ENCODE results near the gene LHX5.

LHX5 gene

DNA sequence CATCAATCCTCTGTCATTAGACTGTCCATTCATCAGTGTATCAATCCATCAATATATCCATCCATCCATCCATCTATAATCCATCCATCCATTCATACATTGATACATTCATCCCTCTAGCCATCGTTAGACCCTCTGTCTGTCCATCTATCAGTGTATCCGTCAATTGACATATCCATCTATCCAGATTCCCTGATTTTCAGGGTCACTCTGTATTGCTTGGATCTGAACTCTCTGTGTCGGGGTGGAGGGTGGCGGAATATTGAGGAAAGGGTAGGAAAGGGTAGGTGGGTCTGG lies 32.4 kb downstream of the LHX5 start:
- DNase-seq (ENCODE audit: low read depth): no peak

DNA sequence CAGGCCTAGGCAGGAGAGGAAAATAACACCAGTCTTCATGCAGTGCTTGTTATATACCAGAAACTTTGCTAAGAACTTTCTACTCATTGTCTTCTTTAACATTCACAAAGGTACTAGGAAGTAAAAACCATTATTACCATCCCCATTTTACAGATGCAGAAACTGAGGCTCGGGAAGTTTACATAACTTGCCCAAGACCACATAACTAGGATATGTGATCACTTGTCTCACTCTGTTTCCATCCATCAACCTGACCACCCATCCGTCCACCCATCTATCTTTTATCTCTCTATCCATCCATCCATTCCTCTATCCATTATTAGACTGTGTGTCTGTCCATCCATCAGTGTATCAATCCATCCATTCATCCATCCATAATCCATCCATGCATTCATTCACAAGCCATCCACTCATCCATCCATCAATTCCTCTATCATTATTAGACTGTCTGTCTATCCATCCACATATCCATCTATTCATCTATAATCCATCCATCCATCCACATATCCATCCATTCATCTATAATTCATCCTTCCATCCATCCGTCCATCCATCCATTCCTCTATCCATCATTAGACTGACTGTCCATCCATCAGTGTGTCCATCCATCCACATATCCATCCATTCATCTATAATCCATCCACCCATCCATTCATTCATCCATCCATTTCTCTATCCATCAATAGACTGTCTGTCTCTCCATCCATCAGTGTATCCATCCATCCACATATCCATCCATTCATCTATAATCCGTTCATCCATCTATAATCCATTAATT lies 33.0 kb downstream of the LHX5 start:
- DNase-seq (ENCODE audit: low read depth): no peak

DNA sequence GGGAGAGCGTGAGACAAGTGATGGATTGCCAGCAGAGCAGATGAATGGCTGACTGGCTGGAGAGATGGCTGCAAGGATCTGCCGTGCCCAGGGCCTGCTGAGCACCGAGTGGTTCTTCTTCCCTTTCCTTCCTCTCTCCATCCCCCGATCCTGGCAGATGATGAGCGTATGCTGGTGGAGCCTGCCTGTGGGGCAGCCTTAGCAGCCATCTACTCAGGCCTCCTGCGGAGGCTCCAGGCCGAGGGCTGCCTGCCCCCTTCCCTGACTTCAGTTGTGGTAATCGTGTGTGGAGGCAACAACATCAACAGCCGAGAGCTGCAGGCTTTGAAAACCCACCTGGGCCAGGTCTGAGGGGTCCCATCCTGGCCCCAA lies 34.0 kb downstream of the LHX5 start:
- DNase-seq (ENCODE audit: low read depth): no peak

DNA sequence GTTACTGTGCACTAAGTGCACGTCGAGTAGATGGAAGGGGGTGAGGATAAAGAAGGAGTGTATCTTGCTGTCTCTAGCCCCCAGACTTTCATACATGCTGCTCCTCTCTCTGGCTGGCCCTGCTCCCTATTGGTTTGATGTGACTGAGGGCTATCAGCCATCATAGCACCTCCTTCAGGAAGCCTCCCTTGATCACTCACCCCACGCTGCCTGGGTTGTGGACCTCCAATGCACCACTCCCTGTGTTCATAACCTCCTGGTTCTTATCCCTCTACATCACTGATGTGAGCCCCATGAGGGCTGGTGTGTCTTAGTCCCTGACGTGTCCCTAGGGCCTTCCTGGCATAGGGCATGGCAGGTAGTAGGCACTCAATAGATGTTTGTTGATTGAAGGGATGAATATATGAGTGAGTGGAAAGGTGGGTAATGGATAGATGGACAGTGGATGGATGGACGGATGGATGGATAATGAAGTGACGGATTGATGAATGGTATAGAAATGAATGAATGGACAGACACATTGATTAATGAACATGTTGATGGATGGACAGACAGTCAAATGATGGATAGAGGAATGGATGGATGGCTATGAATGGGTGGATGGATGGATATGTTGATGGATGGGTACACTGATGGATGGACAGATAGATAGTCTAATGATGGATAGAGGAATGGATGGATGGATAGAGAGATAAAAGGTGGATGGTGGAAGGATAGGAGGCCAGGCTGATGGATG lies 34.5 kb downstream of the LHX5 start:
- no peak for DNase-seq (ENCODE audit: low read depth)

DNA sequence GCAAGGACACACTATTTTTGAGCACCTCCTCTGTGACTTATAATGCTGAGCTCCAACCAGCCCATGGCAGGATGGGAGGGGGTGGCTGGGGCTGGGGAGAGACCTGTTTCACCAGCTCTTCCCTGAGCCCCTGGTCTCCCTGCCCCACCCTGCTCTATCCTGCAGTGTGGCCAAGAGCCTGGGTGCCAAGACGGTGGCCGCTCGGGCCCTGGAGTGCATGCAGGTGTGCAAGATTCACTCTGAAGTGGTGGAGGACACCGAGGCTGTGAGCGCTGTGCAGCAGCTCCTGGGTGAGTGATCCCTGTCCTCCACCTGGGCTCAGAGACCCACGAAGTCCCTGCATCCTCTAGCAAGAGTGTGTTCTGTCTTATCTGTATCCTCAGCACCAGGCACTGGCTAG lies 35.1 kb downstream of the LHX5 start:
- DNase-seq (ENCODE audit: low read depth): no peak

DNA sequence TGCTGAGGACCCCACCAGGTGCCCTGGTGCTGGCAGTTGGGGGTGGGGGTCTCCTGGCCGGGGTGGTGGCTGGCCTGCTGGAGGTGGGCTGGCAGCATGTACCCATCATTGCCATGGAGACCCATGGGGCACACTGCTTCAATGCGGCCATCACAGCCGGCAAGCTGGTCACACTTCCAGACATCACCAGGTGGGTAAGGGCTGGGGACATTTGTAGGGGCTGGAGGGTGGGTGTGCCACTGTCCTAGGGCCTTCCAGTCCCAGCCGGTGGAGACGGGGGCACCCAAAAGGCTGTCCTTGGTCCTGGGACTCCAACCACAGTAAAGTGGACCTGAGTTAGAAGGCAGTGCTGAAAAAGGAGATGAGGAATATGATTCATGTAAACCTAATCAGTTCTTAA lies 36.3 kb downstream of the LHX5 start:
- DNase-seq (ENCODE audit: low read depth): no peak

DNA sequence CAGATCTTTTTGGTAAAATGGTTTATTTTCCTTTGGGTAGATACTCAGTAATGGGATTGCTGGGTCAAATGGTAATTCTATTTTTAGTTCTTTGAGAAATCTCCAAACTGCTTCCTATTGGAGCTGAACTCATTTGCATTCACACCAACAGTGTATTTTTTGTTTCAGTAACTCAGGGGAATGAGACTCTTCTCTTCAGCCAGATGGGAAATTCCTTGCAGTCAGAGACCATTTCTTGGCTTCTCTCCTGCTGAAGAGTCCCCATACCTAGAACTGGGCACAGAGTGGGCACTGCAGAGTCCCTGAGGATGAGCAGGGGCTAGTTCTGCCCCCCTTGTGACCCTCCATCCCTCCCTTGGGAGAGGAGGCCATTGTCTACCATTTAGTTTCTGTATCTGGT lies 38.7 kb downstream of the LHX5 start:
- no peak for DNase-seq (ENCODE audit: low read depth)

DNA sequence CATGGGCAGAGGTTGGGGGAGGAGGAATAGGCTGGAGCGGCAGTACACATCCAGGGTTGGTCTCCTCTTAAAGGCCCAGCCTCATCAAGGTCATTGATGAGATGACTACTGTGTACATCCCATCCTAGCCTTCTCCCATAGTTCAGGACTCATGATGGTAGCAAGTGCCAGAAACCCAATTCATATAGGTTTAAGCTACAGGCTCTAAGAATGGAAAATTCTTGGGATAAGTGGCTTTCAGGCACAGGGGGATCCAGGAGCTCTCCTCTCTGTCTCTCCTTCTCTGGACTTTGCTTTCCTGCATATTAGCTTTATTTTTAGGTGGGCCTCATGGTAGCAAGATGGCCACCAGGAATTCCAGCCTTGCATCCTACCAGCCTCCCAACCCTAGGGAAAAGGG lies 43.2 kb downstream of the LHX5 start:
- no peak for DNase-seq (ENCODE audit: low read depth)

DNA sequence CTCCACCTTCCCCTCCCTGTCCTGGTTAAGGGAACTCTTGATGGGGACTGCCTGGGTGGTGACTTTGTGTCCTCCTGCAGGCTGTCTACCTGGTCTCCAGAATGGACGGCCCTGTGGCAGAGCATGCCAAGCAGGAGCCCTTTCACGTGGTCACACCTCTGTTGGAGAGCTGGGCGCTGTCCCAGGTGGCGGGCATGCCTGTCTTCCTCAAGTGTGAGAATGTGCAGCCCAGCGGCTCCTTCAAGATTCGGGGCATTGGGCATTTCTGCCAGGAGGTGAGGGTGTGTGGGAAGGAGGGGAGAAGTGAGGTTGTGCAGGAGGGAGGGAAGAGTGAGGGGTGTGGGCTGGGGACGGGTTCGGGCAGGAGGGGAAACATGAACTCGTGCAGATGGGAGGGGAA lies 43.8 kb downstream of the LHX5 start:
- DNase-seq (ENCODE audit: low read depth): no peak

DNA sequence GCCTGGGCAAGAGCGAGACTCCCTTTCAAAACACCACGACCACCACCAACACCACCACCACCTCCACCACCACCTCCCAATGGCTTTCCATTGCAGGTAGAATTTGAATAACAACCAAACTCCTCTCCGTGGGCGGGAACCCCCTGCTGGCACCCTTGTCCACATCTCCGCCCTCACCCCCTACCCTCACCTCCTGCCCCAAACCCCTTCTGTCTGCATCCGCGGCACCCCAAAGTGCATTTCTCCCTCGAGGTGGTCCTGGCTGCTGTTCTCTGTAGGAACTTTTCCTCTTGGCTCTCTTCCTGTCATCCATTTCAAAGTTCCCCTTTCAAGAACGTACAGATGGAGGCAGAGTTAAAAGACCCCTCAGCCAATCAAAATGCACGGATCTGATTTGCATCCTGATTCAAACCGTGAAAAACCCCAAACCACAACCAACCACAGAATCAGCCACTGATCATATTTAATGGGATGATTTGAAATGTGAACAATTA lies 45.7 kb downstream of the LHX5 start:
- no peak for DNase-seq (ENCODE audit: low read depth)

DNA sequence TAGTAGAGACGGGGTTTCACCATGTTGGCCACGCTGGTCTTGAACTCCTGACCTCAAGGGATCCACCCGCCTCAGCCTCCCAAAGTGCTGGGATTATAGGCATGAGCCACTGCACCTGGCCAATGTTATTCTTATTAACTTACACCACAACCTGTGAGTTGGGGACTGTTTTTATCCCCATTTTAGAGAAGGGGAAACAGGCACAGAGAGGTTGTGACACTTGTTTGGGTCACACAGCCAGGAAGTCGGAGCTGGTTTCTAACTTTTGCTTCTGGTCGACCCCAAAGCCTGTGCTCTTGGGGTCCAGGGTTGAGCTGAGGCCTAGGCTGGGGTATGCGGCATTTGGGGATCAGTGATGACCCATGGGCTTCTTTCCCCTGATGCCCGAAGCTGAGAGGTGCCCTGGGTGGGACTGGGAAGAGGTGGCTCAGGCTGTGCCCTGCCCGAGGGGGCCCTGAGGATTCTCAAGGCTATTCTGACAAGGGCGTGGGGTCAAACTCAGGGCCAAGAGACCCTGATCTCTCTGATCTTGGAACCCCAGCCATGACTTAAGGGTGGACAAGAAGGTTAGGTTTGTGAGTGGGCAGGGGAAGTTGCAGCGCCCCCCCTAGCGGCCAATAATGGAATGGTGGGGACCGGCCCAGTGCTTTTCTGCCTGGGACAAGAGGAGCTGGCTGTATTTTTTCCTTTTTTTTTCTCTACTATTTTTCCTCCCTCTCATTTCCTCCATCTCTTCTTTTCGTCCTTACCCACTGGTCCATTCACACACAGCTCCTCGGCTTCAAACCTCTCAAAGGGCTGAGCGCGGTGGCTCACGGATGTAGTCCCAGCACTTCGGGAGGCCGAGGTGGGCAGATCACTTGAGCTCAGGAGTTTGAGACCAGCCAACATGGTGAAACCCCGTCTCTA lies 46.5 kb downstream of the LHX5 start:
- DNase-seq (ENCODE audit: low read depth): peak; percentile 37

DNA sequence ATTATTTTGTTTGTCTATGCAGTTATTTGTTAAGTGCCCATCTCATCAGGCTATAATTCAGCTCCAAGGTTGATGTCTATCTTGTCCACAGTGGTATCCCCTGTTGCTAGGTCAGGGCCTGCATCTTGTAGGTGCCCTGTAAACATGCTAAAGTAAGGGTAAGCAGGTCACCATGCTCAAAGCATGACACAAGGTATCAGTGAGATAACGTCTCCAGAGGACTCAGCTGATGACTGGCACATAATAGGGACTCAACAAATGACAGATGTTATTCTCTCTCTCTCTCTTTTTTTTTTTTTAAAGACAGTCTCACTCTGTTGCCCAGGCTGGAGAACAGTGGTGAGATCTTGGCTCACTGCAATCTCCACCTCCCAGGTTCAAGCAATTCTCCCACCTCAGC lies 47.2 kb downstream of the LHX5 start:
- no peak for DNase-seq (ENCODE audit: low read depth)

DNA sequence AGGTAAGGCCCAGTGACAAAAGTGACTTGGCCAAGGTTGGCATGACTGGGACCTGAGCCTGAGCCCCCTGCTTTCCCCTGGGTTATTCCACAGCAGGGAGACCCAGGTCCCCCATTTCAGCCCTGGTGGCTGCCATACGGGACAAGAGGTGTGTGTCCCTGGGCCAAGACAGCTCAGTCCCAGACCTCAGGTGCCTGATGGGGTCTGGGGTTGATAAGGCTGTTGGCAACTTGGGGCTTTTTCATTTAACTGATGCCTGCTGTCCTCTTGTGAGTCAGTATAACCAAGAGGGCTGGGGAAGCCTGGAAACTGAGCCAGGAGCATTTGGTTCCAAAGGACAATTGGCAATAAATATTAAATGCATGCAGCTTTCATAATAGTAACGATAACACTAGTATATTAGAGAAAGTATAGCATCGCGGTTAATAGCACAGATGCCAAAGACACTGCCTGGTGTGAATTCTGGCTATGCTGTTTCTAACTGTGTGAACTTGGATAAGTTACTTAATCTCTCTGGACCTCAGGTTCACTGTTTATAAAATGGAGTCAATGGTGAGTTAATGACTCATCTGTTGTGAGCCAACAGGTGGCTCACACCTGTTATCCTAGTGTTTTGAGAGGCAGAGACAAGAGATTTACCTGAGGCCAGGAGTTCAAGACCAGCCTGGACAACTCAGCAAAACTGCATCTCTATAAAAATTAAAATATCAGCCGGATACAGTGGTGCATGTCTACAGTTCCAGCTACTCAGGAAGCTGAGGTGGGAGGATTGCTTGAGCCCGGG lies 48.6 kb downstream of the LHX5 start:
- no peak for DNase-seq (ENCODE audit: low read depth)

DNA sequence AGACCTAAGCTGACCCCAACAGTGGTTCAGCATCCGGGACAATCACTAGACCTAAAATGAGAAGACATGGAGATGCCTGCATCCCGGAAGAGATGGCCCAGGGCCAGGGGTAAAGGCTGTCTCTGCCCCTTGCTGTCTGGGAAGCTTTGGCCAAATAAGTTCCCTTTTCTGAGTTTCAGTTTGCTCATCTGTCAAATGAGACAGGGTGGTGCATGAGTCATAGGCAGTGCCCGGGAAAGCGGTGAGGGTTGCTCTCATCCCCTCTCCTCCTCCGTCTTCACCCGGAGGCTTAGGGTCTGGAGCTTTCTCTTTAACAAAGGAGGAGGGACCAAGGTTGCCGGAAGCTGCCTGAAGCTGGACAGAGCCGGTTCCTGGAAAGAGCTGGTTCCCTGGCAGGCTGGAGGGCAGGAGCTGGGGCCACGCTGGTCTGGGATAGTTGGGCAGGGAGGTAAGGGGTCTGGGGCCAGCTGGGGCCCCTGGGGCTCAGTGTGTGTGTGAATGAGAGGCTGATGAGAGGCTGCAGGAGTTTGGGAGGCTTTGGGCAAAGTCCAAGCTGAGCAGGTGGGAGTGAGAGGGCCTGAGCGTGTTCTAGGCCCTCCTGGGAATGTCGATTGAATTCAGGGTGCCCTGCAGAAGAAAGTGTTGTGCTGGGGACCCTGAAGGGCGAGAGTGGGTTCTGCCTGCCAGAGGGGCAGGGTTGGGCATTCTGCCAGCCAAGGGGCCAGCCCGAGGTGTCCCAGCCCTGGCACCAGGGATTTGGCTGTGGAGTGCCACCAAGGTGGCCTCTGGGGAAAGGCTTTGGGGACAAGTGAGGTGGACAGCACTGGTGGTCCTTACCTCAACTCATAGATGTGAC lies 49.4 kb downstream of the LHX5 start, which contains the start of gene SDSL:
Gene SDSL (plus strand): TSS at position 351 of the 856 bp plus-strand sequence. CDS start 5,603 bp downstream, outside the sequence.
- peak; percentile 89 for DNase-seq (ENCODE audit: low read depth)

DNA sequence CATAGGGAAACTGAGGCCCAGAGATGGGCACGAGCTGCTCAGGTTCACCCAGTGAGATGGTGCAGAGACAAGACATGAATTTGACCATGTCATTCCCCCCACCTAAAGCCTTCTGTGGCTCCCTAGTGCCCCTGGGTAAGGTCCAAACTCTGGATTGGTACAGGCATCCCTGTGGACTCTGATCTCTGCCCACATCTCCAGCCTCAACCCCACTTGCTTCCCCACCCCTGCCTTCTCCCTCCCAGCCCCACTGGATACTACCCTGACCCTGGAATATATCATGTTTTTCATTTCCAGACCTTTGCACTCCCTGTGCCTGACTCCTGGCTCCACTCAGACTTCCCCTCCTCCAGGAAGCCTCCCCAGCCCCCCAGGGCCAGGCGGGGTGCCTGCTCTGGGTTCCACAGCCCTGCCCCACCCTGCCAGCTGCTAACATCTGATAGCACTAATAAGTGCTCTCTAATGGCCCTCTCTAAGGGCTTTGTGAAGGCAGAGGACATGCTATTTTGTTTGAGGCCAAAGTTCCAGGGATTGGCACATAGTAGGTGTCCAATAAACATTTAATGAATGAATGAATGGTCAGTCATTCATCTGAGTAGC lies 50.6 kb downstream of the LHX5 start:
- DNase-seq (ENCODE audit: low read depth): no peak

DNA sequence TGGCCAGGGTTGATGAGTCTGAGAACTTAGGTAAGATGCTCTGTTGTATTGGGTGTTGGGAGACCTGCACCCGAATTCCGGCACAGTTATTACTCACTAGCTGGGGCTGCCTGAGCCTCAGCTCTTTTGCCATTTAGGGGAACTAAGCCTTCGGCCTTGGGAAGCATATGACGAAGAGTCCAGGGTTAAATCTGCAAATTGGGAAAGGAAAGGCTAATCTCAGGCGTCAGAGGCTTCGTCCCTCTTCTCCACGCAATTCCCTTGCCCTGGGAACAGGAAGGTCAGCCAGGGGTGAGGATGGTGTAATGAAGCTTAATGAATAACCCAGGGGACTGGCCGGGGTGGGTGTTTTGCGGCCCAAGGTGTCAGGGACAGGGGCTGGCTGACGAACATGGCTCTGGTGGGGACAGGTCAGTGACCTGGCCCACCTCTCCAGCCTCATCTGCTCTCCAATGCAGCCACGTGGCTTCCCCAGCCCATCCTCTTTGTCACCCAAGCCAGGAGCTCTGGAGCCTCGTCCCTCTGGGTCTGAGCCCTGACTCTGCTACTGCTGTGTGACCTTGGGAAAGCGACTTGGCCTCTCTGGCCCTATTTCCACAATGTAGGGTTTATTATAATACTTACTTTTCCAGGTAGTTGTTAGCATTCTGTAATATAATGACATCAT lies 53.3 kb downstream of the LHX5 start:
- peak; percentile 12 for DNase-seq (ENCODE audit: low read depth)

DNA sequence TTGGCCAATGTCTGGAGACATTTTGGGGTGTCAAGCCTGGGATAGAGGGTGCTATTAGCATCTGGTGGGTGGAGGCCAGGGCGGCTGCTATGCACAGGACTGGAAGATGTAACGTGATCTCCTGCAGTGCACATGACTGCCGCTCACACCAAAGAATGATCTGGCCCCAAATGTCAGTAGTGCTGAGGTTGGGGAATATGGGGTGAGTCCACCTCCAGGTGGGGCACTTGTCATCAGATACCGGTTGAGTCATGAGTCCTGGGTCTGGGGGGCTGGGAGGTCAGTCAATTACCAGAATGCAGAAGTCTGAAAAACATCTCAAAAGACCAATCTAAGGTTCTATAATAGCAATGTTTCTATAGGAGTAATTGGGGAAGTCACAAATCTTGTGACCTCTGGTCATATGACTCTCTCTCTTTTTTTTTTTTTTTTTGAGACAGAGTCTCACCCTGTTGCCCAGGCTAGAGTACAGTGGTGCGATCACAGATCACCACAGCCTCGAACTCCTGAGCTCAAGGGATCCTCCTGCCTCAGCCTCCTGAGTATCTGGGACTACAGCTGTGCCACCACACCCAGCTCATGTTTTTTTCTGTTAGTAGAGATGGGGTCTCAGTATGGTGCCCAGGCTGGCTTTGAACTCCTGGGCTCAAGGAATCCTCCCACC lies 55.4 kb downstream of the LHX5 start:
- no peak for DNase-seq (ENCODE audit: low read depth)

DNA sequence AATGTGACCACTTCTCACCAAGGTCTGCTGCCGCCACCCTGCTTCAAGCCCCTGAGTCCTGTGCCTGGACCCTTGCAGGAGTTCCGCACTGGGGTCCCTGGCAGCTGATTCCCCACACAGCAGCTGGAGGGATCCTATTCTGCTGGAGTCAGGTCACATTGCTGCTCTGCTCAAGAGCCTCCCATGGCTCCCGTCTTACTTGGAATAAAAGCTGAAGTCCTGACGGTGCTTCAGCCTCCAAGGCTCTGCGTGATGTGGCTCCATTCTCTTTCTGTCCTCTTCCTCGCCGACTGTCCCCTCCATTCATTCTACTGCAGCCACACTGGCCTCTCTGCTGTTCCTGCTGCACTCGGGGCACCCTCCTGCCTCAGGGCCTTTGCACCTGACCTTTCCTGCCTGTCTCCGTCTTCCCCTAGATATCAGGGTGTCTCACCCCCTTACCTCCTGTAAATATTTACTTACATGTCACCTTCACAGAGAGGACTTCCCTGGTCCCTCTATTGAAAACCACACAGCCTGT lies 57.1 kb downstream of the LHX5 start:
- DNase-seq (ENCODE audit: low read depth): no peak

DNA sequence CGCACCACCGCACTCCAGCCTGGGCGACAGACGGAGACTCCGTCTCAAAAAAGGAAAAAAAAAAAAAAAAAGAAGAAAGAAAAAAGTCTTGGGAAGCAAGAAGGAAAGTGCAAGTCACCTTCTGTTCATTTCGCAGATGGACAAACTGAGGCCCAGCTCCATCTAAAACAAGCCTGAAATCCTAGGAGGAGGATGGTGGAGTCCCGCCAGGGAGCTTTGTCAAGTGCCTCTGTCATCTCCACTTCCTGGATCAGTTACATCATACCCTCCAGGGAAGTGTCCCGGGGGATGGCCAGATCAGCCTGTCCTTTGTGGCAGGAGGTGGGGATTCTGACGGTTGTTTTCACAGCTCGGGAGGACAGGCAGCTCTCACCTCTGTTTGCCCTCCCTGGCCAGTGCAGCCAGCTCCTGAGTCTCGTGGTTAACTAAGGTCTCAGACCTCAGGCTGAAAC lies 58.2 kb downstream of the LHX5 start:
- no peak for DNase-seq (ENCODE audit: low read depth)

Measured in amniotic epithelial cell (primary cell).